Body of pancreas (tissue), 4 donors: ENCODE results near the gene URB2.

Experiments
- CTCF ChIP-seq, 7 experiments: fragments of 450-650 bp in 4 of 7; fragments of 200-600 bp in 3 of 7; sonication (generic) in 3 of 7; IDR thresholded peaks; one replicate each; pipeline ENCODE4 v1.5.1; 2016 to 2019; ENCODE audit warnings: antibody characterized with exemption in 7 of 7
- POLR2A ChIP-seq, 3 donors: fragments of 450-650 bp; IDR thresholded peaks; one replicate each; pipeline ENCODE4 v1.6.1; 2016; ENCODE audit warnings: antibody characterized with exemption in 3 of 3, mild to moderate bottlenecking in 2 of 3

- TF ChIP-seq CTCF (IDR thresholded peaks at IDR 0.05): no peak
- no peak for TF ChIP-seq POLR2A (IDR thresholded peaks at IDR 0.05)
These were observed 28.2 kb upstream of the URB2 start for GRCh38 chr1:229597877-229598276.
